ENCODE results near the gene COG2. TPM values are rescaled to one million over a fixed set of nuclear protein-coding genes. Genes with fewer than 3 reads are reported as not detected.

COG2 gene
- total and polyA plus RNA-seq, 2 of the 8 experiments (the other 6 are each of a cell fraction or from before 2014, with no cell fraction given): 10.3 to 36.7 TPM

GRCh38 chr1:230627767-230628166 lies 14.5 kb upstream of the COG2 start:
- no peak overlapping the region for H2AK5ac ChIP-seq (ENCODE audit: low read depth, low read length)
- H3K36me3 ChIP-seq (ENCODE audit: control insufficient read depth in 2 of 4, insufficient read depth in 4 of 4, low read length in 3 of 4): no peaks in the 10 kb centered on the region
- no peak overlapping the region; the same call in 1 of the 2 replicates for H2BK5ac ChIP-seq (ENCODE audit: low read depth, low read length)
- H3K23ac ChIP-seq (ENCODE audit: insufficient read length): no peak overlapping the region
- peaks cover 3% of the 10 kb centered on the region; the same call in 1 of the 2 replicates for H3K23me2 ChIP-seq (ENCODE audit: low read depth, low read length)
- no peak overlapping the region for H4K8ac ChIP-seq (ENCODE audit: extremely low read depth, insufficient read depth, low read length)
- CTCF ChIA-PET (ENCODE audit: partially characterized antibody): no interaction called here
- no peak overlapping the region for H3K9ac ChIP-seq (replicated peaks in 1 of 4; ENCODE audit: extremely low read depth in 1 of 4, low read depth in 3 of 4, low read length in 3 of 4)
- H2BK120ac ChIP-seq (replicated peaks; ENCODE audit: low read depth, low read length): peak overlapping the region; percentile 12
- H3K56ac ChIP-seq (replicated peaks; ENCODE audit: insufficient read length, low read depth, low read length): no peak overlapping the region
- TF ChIP-seq POLR2AphosphoS5 (IDR thresholded peaks at IDR 0.05; ENCODE audit: low read depth, low read length) (no peak), SIN3A (conservative IDR thresholded peaks at IDR 0.05 in 1 of 2, IDR thresholded peaks at IDR 0.05 in 1 of 2; ENCODE audit: low read depth in 1 of 2, low read length in 2 of 2) (no peak), TAF7 (optimal IDR thresholded peaks at IDR 0.05; ENCODE audit: borderline replicate concordance, low read depth, low read length) (no peak), CREB1 (IDR thresholded peaks at IDR 0.05) (no peak), EGR1 (IDR thresholded peaks at IDR 0.05; ENCODE audit: borderline replicate concordance, low read depth, low read length) (no peak), CTBP2 (IDR thresholded peaks at IDR 0.05; ENCODE audit: borderline replicate concordance, insufficient read depth, insufficient read length, low read length) (no peak), KDM1A (IDR thresholded peaks at IDR 0.05; ENCODE audit: borderline replicate concordance, low read length) (no peak)
- no peak overlapping the region; the same call in 1 of the 2 replicates for H3K18ac ChIP-seq (ENCODE audit: extremely low read depth, low read length)
- H3K14ac ChIP-seq (ENCODE audit: insufficient read length): no peak overlapping the region
- no peak overlapping the region for H3K4me2 ChIP-seq (ENCODE audit: insufficient read depth in 1 of 2, low read depth in 2 of 2, low read length in 2 of 2)
- no peaks in the 10 kb centered on the region for H4K20me1 ChIP-seq (replicated peaks in 1 of 2; ENCODE audit: control insufficient read depth in 1 of 2, insufficient read depth in 2 of 2, low read length in 2 of 2)
- no peak overlapping the region for H4K5ac ChIP-seq (ENCODE audit: insufficient read length, low read depth, low read length)
- no peaks in the 10 kb centered on the region for H3K79me2 ChIP-seq (ENCODE audit: control insufficient read depth in 1 of 2, insufficient read depth in 2 of 2, low read length in 2 of 2)
- no peak overlapping the region for H2BK15ac ChIP-seq (ENCODE audit: low read length)
- peak overlapping the region; percentile 86 for H2AFZ ChIP-seq (ENCODE audit: low read length)
- no peaks in the 10 kb centered on the region for H3K9me3 ChIP-seq (ENCODE audit: insufficient read depth in 2 of 2, low read depth in 1 of 2, low read length in 1 of 2)
- FAIRE-seq (no peak), DNase-seq (ENCODE audit: low read depth in 1 of 2, low spot score in 2 of 2) (no peak)
- H3K79me1 ChIP-seq (ENCODE audit: low read depth, low read length): no peaks in the 10 kb centered on the region
- H3K27ac ChIP-seq (ENCODE audit: low read depth, low read length): no peak overlapping the region
- peak overlapping the region; percentile 90 for H4K91ac ChIP-seq (replicated peaks; ENCODE audit: insufficient read length, low read length)
- 0 out of 7 replicates have a peak, but pooled peaks cover 0 to 2% (median 0%) of the 10 kb centered on the region in 4 experiments for H3K4me1 ChIP-seq (replicated peaks in 1 of 4; ENCODE audit: control insufficient read depth in 3 of 4, insufficient read depth in 4 of 4, low read length in 3 of 4)
- H3K4me3 ChIP-seq (ENCODE audit: extremely low read depth in 1 of 4, insufficient read depth in 2 of 4, low read depth in 3 of 4, low read length in 4 of 4): no peak overlapping the region
- H2BK20ac ChIP-seq (ENCODE audit: low read length): no peak overlapping the region
- H2BK12ac ChIP-seq (ENCODE audit: low read depth, low read length): no peak overlapping the region
- POLR2A ChIA-PET (ENCODE audit: partially characterized antibody): no interaction called here
- no peak overlapping the region for H3K4ac ChIP-seq (replicated peaks; ENCODE audit: insufficient read length, low read depth, low read length)
- H3K27me3 ChIP-seq (replicated peaks in 1 of 4; ENCODE audit: control insufficient read depth in 3 of 4, extremely low read depth in 1 of 4, insufficient read depth in 3 of 4, low read length in 3 of 4): no peaks in the 10 kb centered on the region
- 89% methylated on average over 2 of the region's 2 CpGs; no CpG with 5 or more reads in 1 of the 2 experiments for WGBS, 2 experiments (ENCODE audit: extremely low coverage in 1 of 2, insufficient coverage in 1 of 2, insufficient read length in 1 of 2, insufficient replicate concordance in 2 of 2, low coverage in 1 of 2, low lambda C conversion rate in 2 of 2, missing lambda C conversion rate in 1 of 2)

Measured in H1 (cell line).